Mucosa of rectum (tissue), 2 donors: Measurements from ENCODE around the gene ENOX2.

ENCODE experiments used
- H3K27ac ChIP-seq, 2 donors: one replicate each; pipeline ENCODE4 v1.7.0; 2013; ENCODE audit warnings: inconsistent platforms in 2 of 2, low read depth in 2 of 2, low read length in 2 of 2
- H3K27me3 ChIP-seq, 2 donors: one replicate each; pipeline ENCODE4 v1.7.0; 2013; ENCODE audit warnings: low read length in 2 of 2; ENCODE audit not compliant: control insufficient read depth in 2 of 2, insufficient read depth in 2 of 2
- H3K36me3 ChIP-seq, 2 donors: one replicate each; pipeline ENCODE4 v1.7.0; 2013; ENCODE audit warnings: low read length in 2 of 2; ENCODE audit not compliant: control insufficient read depth in 2 of 2, insufficient read depth in 2 of 2
- H3K4me1 ChIP-seq, 2 donors: one replicate each; pipeline ENCODE4 v1.7.0; 2013; ENCODE audit warnings: low read length in 2 of 2, mild to moderate bottlenecking in 1 of 2; ENCODE audit not compliant: control insufficient read depth in 2 of 2, insufficient read depth in 2 of 2
- H3K4me3 ChIP-seq, 2 donors: one replicate each; pipeline ENCODE4 v1.7.0; 2013; ENCODE audit warnings: low read length in 2 of 2
- H3K9ac ChIP-seq, 2 donors: one replicate each; pipeline ENCODE4 v1.7.0; 2013; ENCODE audit warnings: low read length in 2 of 2, low read depth in 1 of 2, mild to moderate bottlenecking in 1 of 2
- H3K9me3 ChIP-seq, 2 donors: one replicate each; pipeline ENCODE4 v1.7.0; 2013; ENCODE audit warnings: low read length in 2 of 2; ENCODE audit not compliant: control insufficient read depth in 2 of 2
- donor health status: healthy.
- donor health status: Normal muscosa, but diverticular disease.

Gene ENOX2

DNA sequence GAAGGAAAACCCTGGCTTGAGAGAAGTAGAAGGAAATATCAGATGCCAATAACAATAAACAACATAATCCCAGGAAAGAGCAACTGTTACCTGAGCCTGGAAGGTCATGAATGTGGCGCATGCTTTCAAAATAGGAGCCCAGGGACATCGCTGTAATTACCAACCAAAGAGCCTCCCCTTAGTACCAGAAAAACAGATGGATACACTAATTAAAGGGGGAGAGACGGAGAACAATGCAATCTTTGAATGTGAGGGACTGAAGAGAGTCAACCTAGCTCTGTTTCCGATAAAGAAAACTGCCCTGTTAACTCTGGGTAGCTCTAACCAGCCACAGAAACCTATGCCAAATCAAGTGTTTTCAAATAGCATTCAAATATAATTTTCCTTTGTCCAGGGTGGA, 161.4 kb downstream of the ENOX2 start:
- no peaks in the 10 kb centered on the region for H3K27me3 ChIP-seq
- H3K4me1 ChIP-seq, result no peaks in the 10 kb centered on the region
- H3K36me3 ChIP-seq, result no peaks in the 10 kb centered on the region
- no peaks in the 10 kb centered on the region for H3K9me3 ChIP-seq
- H3K9ac ChIP-seq, result no peak overlapping the region
- no peak overlapping the region for H3K27ac ChIP-seq
- H3K4me3 ChIP-seq, result no peak overlapping the region

DNA sequence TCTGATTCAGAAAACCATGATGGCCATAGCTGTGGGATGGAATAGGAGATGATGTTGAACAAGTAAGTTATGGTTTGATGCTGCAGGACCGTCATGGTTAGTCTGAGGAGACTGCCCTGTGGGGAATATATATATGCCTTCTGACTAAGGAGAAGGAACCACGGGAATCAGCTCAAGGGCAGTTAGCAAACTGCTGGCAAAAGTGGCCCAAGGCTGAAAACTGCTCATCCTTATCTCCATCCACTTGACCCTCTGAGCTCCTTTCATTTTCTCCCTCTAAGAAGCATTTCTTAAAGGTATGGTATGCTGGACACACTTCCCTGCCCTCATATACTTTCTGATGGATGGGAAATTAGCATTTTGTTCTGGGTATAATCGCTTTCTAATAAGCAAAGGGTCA, 161.9 kb downstream of the ENOX2 start:
- no peaks in the 10 kb centered on the region for H3K4me1 ChIP-seq
- H3K9me3 ChIP-seq, result no peaks in the 10 kb centered on the region
- no peaks in the 10 kb centered on the region for H3K27me3 ChIP-seq
- no peaks in the 10 kb centered on the region for H3K36me3 ChIP-seq
- no peak overlapping the region for H3K9ac ChIP-seq
- no peak overlapping the region for H3K27ac ChIP-seq
- H3K4me3 ChIP-seq, result no peak overlapping the region

DNA sequence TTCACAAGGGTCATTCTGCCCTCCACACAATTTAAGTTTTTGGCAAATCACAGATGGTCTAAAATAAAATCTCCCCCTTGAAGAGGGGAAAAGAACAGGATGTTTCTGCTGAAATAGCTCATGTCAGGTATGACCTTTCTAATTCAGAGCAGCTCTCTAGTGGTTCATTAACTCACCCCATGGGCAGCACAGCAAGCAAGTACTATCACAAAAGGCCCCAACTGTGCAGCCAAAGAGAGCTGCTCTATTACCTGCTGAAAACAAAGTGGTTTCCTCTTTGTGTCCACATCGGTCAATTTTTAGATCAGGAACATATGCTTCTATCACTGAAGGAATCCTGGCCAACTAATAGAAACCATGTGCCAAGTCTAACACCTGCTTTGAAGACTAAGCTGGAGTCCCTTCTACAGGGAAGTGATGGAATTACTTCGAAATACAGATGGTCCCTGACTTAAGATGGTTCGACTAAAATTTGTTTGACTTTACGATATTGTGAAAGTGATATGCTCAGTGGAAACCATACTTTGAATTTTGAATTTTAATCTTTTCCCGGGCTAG, 164.3 kb downstream of the ENOX2 start:
- no peaks in the 10 kb centered on the region for H3K36me3 ChIP-seq
- H3K27me3 ChIP-seq, result no peaks in the 10 kb centered on the region
- no peaks in the 10 kb centered on the region for H3K4me1 ChIP-seq
- no peak overlapping the region for H3K9ac ChIP-seq
- no peaks in the 10 kb centered on the region for H3K9me3 ChIP-seq
- no peak overlapping the region for H3K27ac ChIP-seq
- H3K4me3 ChIP-seq, result no peak overlapping the region

DNA sequence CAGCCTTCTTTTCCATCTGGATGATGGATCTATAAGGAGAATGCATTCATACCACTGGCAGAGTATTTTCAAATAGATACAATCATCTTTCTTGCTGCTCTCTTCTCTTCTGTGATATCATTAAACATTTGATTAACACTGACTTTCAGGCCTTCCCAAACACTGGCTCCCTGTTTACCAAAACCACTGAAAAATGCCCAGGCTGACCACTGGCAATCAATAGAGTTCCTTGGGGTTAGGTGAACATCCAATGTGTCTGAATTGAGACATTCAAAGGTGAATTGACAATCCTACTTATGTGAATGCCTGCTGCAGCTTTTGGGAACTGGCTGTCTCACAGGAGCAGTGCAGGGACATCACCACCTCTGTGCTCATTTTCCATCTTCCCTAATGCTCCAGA, 168.3 kb downstream of the ENOX2 start:
- Histone ChIP-seq H3K36me3 (no peaks in the 10 kb centered on the region), H3K4me3 (no peak overlapping the region), H3K27me3 (no peaks in the 10 kb centered on the region), H3K4me1 (no peaks in the 10 kb centered on the region), H3K9ac (no peak overlapping the region), H3K9me3 (peaks cover 0 to 7% of the 10 kb centered on the region in 2 donors), H3K27ac (no peak overlapping the region)

DNA sequence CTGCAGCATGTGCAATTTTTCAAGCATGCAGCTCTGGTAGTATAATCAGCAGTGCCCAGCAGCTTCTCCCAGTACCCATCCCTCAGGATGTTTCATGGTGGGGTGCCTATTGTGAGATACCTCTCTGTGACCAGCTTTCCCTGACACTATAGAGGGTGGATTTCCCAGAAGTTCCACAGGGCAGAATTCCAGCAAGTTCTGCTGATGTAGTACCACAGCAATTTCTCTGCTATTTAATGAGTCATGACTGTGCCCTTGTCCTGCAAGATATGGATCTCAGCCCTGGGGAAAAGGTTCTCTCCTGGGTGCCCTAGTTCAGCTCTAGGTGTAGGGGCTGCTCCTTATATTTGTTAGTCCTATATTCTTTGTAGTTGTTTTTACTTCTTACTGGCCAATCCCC, 174.8 kb downstream of the ENOX2 start:
- Histone ChIP-seq H3K36me3 (no peaks in the 10 kb centered on the region), H3K9ac (no peak overlapping the region), H3K9me3 (peaks cover 10 to 14% of the 10 kb centered on the region in 2 donors), H3K4me3 (no peak overlapping the region), H3K27ac (no peak overlapping the region), H3K27me3 (no peaks in the 10 kb centered on the region), H3K4me1 (no peaks in the 10 kb centered on the region)

DNA sequence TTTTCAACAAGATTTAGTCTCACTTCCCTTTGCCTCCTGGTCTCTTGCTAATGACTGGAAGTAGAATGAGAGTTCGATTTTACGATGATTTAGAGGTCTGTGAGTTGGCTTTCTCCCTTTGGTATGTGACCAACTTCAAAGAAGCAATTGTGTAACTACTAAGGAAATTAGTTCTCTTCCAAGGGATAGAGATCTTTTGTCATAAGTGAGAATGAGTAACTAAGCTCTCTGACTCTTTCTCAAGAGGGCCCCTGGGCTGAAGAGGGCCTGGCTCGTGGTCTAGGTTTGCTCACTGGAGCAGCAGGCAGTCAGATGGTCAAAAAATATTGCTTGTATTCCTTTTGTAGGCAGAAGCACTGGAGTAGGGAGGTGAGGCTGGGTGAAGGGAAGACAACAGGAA, 176.3 kb downstream of the ENOX2 start:
- no peaks in the 10 kb centered on the region for H3K36me3 ChIP-seq
- H3K9ac ChIP-seq, result no peak overlapping the region
- H3K9me3 ChIP-seq, result peaks cover 8 to 10% of the 10 kb centered on the region in 2 donors
- no peak overlapping the region for H3K4me3 ChIP-seq
- no peaks in the 10 kb centered on the region for H3K4me1 ChIP-seq
- no peaks in the 10 kb centered on the region for H3K27me3 ChIP-seq
- no peak overlapping the region for H3K27ac ChIP-seq

DNA sequence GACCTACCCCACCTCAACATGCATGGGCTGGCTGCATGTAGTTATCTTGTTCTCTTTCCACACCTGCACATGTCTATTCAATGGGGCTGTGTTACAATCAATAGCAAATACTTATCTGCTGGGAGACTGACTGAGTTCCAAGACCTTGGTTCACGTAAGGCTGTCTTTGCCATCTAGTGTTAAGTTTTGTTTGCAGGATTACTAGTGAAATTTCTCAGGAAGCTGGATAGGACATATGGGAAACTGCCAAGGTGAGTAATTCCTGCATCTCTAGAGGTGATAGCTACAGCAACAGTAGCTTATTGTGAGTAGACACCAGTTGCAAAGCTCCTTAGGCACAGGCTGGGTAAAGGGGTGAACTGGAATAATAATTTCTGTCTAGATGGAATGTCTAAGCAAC, 177.5 kb downstream of the ENOX2 start:
- H3K27ac ChIP-seq, result no peak overlapping the region

DNA sequence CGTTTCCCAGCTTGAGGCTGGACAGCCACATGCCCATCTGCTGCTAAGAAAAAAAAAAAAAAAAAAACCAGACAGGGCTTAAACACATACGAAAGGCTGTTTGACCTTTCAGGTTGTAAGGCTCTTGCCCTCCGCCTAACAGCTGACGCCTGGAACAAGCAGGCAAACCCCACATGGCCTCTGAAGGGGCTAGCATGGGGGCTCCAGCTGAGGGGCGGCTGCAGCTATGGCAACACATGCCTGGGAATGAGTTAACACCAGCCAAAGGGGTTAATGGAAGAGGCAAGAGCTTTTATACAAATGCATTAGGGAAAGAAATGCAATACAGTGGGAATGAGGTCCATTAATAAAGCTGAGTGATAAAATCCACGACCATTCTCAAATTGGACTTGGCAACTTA, 183.6 kb downstream of the ENOX2 start:
- no peaks in the 10 kb centered on the region for H3K9me3 ChIP-seq
- no peaks in the 10 kb centered on the region for H3K4me1 ChIP-seq

More for the DNA sequence above, 177.5 kb downstream of the ENOX2 start:
- no peaks in the 10 kb centered on the region for H3K4me1 ChIP-seq
- no peak overlapping the region for H3K9ac ChIP-seq
- no peaks in the 10 kb centered on the region for H3K36me3 ChIP-seq
- H3K27me3 ChIP-seq, result no peaks in the 10 kb centered on the region
- peaks cover 8 to 10% of the 10 kb centered on the region in 2 donors for H3K9me3 ChIP-seq
- no peak overlapping the region for H3K4me3 ChIP-seq

DNA sequence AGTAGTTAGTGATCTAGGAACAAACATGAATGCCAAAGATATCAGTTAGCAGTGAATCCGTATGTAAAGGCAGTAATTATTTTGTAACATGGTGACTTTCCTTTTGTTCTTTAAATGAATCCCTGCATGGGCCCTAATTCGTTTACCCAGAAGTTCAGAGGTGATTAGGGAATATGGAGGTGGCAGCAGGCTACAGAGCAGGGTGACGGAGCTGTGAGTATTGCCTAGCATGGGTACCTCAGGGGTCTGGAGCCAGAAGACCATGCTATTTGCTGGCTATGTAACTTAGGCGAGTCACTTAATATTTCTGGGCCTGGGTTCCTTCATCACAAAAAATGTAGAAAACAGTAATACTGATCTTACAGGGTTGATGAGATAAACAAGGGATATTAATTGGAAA, 184.9 kb downstream of the ENOX2 start:
- Histone ChIP-seq H3K36me3 (no peaks in the 10 kb centered on the region), H3K9me3 (no peaks in the 10 kb centered on the region), H3K27me3 (no peaks in the 10 kb centered on the region), H3K4me1 (no peaks in the 10 kb centered on the region), H3K9ac (no peak overlapping the region), H3K27ac (no peak overlapping the region), H3K4me3 (no peak overlapping the region)

More for the DNA sequence above, 183.6 kb downstream of the ENOX2 start:
- no peak overlapping the region for H3K4me3 ChIP-seq
- no peak overlapping the region for H3K27ac ChIP-seq
- no peaks in the 10 kb centered on the region for H3K27me3 ChIP-seq
- H3K9ac ChIP-seq, result no peak overlapping the region
- no peaks in the 10 kb centered on the region for H3K36me3 ChIP-seq

DNA sequence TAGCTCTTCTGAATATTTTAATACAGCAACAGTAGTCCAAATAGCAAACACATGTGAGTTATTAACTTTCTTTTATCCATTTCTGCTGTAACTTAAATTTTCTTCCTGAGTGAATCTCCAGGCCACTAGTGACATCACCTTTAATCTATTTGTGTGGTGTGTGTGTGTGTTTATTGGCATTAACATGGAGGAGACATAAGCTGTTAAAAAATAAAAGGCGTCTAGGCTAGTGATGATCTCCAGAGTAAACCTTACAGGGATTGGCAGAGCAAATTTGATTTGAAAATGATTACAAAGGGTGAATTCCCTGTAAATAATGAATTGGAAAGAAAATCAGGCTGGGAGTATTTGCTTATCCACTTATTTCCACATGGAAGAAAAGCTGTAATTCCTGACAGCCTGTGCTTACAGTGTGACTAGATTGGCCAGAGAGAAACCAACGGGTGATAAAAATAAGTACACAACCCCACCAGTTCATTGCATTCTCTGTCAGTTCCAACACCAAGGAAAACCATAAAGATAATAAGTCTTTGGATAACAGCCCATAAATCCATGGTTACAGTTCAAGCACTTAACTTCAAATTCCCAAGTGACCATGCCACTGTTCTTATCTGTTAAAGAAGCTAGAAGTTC, 186.1 kb downstream of the ENOX2 start:
- H3K27ac ChIP-seq, result no peak overlapping the region
- H3K4me3 ChIP-seq, result no peak overlapping the region
- no peaks in the 10 kb centered on the region for H3K36me3 ChIP-seq
- H3K9ac ChIP-seq, result no peak overlapping the region
- no peaks in the 10 kb centered on the region for H3K4me1 ChIP-seq
- H3K9me3 ChIP-seq, result no peaks in the 10 kb centered on the region
- H3K27me3 ChIP-seq, result no peaks in the 10 kb centered on the region
